GM19043 (cell line): Measurements from ENCODE around the gene ZNF598.
A peak's percentile ranks its signal among the peaks of the same experiment; 100 is the strongest.

Source experiments
- ATAC-seq: cut with Tn5 transposase; IDR thresholded peaks from one replicate; pipeline ENCODE4 v1.9.1; 2021; ENCODE audit warnings: low read depth; ENCODE audit not compliant: unreplicated experiment

ZNF598 gene

GRCh38 chr16:2009791-2010510 is at the start of gene ZNF598:
Gene ZNF598 (minus strand): TSS chr16:2009821.
- peak; percentile 90 for ATAC-seq

- no peak for ATAC-seq
These were observed 49.3 kb upstream of the ZNF598 start for GRCh38 chr16:2058872-2059271.

GRCh38 chr16:2058420-2058819 is 48.8 kb upstream of the ZNF598 start:
- ATAC-seq, result no peak

- ATAC-seq, result no peak
These were observed 47.8 kb upstream of the ZNF598 start for GRCh38 chr16:2057438-2057837.

- no peak for ATAC-seq
These were observed 47.2 kb upstream of the ZNF598 start for GRCh38 chr16:2056681-2057407.

GRCh38 chr16:2056077-2056476 is 46.5 kb upstream of the ZNF598 start:
- no peak for ATAC-seq

GRCh38 chr16:2054543-2055245 is 45.1 kb upstream of the ZNF598 start:
- no peak for ATAC-seq

- no peak for ATAC-seq
These were observed 44.3 kb upstream of the ZNF598 start for GRCh38 chr16:2053897-2054296.

GRCh38 chr16:2053211-2053610 is 43.6 kb upstream of the ZNF598 start:
- no peak for ATAC-seq

- ATAC-seq, result no peak
These were observed 38.5 kb upstream of the ZNF598 start for GRCh38 chr16:2048116-2048543.

GRCh38 chr16:2047330-2048115 is 37.9 kb upstream of the ZNF598 start, which contains the start of the genes NTHL1 and TSC2:
Gene NTHL1 (minus strand): TSS chr16:2047834. CDS start chr16:2047823, 11 bp downstream.
Gene TSC2 (plus strand): TSS chr16:2047985. CDS start chr16:2048616, 631 bp downstream.
- peak; percentile 96 for ATAC-seq

- ATAC-seq, result no peak
These were observed 37.3 kb upstream of the ZNF598 start for GRCh38 chr16:2046893-2047329.

- ATAC-seq, result no peak
These were observed 36.6 kb upstream of the ZNF598 start for GRCh38 chr16:2045965-2046892.

- no peak for ATAC-seq
These were observed 34.9 kb upstream of the ZNF598 start for GRCh38 chr16:2044541-2044940.

GRCh38 chr16:2043667-2044451 is 34.2 kb upstream of the ZNF598 start:
- ATAC-seq, result no peak

- no peak for ATAC-seq
These were observed 33.5 kb upstream of the ZNF598 start for GRCh38 chr16:2042986-2043666.

- no peak for ATAC-seq
These were observed 32.8 kb upstream of the ZNF598 start for GRCh38 chr16:2042171-2042985.
